Germinal center (tissue), 1 donor: ENCODE data around the gene NOTCH2NLA.
"Not testable (repeated sequence)": the region's sequence is repeated elsewhere in the genome, so short reads cannot be mapped to it uniquely, and the experiment has no call there.

Experiments used
- DNase-seq: peaks from one replicate; pipeline ENCODE4 v3.0.0; 2012; ENCODE audit warnings: mixed read lengths, low spot score

Gene NOTCH2NLA

GRCh38 chr1:146167273-146167672, 61.5 kb downstream of the NOTCH2NLA start:
- DNase-seq = not testable (repeated sequence)

GRCh38 chr1:146144465-146144864, 84.4 kb downstream of the NOTCH2NLA start, which contains the start of gene NBPF10:
Gene NBPF10, minus strand, starts transcription at chr1:146144804. Its CDS starts 35 bp downstream, at chr1:146144769.
- DNase-seq = not testable (repeated sequence)
